Measurements from ENCODE around the gene OMP.
"Not testable (repeated sequence)": the region's sequence is repeated elsewhere in the genome, so short reads cannot be mapped to it uniquely, and the experiment has no call there.

Gene OMP

DNA sequence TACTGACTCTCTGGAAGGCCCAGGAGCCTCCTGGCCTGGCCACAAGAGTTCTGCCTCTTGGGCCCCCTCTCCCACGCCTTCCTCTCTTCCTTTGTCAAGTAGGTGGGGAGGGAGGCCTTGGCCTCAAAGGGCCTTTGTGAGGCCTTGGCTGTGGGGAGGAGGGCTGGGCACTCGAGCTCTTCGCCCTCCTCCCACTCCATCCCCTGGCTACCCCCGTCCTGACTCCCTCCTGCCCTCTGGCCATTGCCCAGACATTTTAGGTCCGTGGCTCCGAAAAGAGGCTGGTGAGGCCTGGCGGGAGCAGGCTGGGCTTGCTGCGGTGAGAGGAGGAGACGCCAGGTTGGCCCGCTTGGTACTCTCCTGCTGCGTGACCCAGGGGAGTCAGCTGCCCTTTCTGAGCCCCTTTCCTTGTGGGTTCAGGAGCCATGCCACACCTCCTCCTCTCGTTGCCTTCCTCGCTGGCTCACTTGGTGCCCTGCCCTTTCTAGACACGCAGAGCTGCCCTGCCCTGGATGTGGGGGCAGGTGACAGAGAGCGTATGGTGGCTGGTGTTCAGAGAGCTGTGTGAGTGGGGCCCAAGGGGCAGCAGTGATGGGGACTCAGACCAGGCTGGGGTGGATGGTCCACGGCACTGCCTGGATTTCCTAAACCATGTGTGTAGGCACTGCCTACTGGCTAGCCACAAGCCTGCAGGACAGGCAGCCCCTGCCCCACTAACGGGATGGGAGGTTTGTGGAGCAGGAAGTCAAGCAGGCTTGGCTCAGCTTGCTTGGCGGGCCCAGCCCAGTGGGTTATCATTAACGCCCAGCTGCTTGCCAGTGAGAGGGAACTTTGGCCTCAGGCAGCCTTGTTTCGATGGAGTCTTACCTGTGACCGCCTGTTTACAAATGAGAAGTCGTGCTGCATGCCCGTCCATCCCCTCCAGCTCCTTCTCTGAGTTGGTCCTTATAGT lies 15.8 kb upstream of the OMP start:
- no peak for DNase-seq (ENCODE audit: low read depth)

DNA sequence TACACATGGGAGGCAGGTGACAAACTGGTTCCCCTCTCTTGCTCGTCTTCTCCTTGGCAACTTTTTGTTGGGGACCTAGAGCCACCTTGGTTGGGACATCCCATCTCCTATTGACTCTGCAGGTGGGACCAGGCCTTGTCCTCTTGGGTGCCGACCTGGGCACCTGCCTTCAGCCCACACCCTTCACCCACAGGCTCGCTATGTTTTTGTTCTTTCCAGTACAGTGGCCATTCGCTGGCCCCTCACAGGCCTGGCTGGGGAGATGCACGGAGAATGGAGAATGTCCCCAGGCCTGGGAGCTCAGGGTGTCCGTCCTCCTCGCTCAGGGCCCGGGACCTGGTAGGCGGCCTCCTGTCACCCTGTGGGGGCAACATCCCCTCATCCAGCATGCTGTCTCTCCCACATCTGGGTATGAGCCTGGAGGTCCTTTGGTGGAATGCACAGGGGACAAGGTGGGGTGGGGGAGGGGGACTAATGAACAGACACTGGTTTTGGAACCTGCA lies 14.9 kb upstream of the OMP start:
- no peak for DNase-seq (ENCODE audit: low read depth)

DNA sequence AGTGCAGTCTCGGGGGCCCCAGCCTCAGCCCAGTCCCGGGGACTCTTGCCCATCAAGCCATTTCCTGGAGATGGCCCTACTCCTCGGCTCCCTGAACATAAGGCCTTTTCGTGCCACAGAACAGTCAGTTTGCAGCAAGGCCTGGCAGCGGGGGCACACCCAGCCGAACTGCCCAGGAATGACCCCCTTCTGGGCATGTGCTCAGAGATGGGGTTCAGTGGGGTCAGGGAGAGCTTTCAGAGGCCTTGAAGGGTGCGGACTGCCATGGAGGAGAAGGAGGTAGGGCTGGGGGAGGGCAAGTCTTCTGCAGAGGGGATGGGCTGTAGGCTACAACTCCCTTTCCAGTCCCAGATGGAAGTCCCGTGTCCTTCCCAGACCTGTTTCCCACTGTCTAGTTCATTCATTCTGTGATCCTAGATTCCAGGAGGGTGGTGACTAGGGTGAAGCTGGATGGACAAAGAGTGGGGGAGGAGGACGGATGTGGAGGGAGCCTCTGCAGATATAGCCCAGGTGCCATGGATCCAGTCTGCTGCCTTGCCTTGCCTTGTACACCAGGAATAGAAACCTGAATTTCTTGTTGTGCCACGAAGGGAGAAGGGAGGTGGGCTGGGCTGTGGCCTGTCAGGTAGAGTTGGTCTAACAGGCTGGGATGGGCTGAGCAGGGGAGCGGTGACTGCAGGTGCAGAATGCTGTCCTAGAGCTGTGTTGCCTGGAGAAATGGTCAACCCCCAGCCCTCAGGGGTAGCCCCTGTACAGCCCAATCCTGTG lies 14.2 kb upstream of the OMP start:
- no peak for DNase-seq (ENCODE audit: low read depth)

DNA sequence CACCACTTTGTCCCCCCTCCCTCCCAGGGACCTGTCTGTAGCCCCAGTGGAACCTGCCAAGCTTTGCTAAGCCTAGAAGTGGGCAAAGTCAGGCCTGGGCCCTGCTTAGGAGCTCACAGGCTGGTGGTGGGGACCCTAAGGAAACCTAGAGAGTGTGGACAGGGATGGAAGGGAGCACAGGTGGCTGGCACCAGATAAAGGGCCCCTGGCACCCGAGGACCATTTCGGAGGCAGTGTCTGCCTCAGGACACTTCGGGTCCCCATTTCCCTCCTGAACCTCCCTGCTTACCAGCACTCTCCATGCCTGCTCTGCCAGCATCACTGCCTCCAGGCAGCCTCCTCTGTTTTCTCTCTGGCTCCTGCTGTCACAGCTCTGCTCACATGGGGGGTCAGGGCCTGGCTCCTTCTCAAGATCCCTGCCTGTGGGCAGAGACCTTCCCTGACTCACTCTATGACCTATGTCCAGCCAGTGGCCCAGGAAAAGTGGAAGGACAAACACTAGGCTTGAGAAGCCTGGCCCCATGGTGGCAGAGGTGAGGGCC lies 13.6 kb upstream of the OMP start:
- DNase-seq (ENCODE audit: low read depth): no peak

DNA sequence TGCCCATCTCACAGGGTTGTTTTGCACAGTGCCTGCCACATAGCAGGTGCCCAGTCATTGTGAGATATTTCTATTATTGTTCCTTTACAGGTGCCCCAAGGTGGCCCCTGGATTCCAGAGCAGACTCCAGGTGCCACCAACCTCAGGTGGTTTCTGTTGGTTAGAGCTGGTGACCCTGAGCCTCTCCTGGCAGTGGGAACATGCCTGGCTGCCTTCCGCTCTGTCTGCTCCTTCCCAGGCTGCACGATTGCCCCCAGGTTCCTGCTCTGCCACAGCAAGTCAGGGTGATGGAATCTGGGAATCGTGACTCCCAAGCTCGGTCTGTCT lies 12.6 kb upstream of the OMP start:
- DNase-seq (ENCODE audit: low read depth): no peak

DNA sequence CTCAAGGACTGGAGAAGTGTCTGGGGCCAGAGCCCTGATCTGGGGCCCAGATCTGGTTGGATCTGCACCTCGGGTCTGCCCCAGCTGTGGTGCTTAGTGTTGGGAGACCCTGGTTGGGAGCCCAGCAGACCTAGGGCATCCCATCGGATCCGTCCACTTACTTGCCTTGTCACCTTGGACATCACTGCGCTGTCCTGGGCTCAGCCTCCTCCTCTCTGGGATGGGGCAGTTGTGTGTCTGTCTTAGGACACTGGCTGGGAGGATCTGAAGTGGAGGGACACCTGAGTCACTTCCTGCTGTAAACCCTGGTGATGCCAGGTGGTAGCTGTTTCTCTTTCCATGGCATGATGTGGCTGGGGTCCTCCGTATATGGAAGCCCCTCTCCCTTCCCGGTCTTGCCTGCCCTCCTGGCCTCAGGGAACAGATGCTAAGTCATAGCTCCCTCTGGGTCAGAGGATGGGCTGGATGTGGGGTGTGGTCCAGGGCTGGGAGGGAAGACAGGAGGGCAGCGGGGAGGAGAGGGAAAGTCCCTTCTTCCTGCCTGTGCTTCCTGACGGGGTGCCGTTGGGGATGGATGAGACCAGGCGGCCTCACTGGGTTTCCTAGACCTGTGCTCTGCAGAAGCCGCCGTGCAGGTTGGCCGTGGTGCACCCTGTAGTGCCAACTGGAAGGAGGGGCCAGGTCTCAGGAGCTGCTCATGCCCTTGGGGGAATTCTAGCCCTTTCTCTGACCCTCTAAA lies 12.1 kb upstream of the OMP start:
- no peak for DNase-seq (ENCODE audit: low read depth)

DNA sequence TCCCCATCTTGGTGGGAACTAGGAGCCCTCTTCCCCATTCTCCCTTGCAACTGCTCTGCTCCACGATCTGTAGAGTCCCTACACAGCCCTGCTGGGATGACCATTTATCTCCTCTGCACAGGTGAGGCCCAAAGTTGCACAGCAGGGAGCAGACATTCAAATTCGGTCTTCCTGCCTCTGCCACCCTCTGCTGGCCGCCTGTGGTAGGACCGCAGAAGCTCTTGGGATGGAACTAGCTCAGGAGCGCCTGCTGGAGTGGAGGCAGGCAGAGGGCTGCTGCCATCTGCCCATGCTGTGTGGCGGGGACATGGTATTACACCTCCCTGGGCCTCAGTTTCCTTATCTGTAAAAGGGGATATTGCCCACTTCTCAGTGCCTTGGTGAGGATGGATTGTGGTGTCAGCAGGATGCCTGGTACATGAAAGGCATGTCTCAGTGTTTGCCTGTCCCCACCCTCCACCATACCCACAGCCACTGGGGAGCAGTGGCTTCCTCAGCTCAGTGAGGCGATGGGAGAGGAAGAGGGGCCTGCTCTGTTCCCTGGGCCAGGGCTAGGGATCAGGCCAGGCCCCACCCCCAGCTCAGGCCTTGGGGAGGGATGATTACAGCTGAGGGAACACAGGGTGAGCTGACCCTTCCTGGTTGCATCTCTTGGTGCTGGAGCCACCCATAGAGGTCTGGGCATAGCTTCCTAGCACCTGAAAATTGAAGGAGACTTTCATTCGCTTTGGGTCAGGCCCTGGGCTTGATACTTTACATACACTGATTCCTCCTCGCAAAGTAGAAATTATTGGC lies 11.3 kb upstream of the OMP start:
- DNase-seq (ENCODE audit: low read depth): peak; percentile 58

DNA sequence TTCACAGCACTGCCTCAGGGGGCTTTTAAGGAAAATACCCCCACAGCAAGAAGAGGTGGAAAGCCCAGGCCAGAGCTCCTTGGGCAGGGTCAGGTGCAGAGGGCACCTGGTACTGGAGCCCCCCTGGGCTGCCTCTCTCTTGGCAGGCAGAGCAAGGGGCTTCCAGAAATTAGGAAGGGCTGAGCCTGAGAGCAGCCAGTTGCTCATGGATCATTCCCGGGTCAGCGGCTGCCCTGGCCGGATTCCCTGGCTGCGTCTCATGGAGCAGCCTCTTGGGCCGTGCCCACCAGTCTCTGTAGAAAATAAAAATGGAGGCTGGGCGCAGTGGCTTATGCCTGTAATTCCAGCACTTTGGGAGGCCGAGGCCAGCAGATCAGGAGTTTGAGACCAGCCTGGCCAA lies 10.3 kb upstream of the OMP start:
- no peak for DNase-seq (ENCODE audit: low read depth)

DNA sequence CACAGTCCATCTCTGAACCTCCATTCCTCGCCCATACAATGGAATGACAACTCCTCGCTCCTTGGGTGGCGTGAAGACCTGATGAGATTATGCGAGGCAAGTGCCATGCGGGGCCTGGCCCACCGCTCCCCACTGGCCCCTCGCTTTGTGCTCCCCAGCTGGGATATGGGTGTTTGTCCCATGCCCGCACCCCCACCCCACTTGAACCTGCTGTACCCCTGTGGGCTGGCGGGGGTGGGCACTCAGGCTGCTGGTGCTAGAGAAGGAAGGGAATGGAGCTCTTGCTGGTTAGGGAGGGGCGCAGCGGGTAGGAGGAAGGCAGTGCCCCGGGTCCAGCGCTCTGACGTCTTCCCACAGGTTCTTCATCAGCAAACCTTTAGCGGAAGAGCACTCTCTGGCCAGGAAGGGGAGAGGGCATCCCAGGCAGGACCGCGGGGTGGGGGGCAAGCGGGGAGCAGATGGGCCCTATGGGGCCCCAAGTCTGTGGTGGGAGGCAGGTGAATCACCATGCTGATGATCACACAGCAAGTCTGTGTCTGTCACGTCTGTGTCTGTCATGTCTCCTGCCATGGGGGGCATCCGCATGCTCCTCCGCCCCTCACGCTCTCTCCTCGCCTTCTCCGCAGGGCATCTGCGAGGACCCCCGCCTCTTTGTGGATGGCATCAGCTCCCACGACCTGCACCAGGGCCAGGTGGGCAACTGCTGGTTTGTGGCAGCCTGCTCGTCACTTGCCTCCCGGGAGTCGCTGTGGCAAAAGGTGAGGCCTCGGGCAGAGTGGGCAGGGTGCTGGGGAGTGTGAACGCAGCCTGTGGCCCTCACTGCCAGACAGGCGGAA lies 9.4 kb upstream of the OMP start:
- no peak for DNase-seq (ENCODE audit: low read depth)

DNA sequence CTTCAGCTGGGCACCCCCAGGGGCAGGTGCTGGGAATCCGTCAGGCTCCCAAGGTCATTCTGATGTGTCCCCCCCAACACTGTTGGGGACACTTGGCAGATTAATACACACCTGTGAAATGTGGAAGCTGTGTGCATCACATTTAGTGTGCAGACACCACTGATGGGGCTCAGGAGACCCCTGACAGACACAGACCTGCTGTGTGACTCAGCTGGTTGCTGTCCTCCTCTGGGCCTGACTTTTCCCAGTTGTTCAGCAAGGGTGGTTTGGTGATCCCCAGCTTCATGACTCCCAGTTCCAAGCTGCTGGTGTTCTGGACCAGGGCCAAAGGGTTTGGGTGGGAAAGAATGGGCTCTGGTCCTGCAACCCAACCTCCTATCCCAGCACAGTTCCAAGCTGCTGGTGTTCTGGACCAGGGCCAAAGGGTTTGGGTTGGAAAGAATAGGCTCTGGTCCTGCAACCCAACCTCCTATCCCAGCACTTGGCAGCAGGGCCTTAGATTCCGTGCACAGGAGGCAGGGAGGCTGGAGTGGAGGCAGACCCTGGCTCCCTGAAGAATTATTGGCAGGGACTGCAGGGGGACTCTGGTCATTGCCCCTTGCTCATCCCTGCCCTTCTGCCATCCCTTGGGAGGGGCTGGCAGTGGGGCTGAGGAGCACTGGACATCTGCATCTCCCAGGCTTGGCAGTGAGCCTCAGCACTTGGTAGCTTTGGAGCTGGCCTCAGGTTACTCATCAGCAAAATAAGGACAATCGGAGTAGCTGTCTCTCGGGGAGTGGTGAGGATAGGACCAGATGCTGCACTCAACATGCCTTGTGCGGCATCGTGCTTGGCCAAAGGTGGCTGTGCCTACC lies 8.4 kb upstream of the OMP start:
- no peak for DNase-seq (ENCODE audit: low read depth)

DNA sequence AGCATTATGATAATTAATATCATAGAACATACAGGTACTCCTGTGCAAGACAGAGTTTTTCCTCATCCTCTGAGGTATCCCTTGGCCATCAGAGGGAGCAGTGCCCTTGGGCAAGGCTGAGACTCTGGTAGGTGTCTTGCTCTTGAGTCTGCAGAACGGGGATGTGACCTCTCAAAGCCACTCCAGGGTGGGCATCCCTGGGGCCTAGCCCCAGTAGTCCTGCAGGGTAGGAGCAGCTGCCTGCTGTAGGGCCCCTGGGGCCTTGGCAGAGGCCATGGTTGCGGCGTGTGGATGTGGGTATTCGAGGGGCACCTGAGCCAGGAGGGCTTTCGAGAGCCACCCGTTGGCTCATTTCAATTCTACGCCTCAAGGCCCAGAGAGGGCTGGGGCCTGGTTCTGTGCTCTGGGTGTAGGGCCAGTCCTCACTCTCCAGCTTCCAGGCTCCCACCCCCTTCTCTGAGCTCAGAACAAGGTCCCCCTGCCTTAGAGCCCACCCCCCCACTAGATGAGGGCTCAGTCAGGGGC lies 7.7 kb upstream of the OMP start:
- DNase-seq (ENCODE audit: low read depth): no peak

DNA sequence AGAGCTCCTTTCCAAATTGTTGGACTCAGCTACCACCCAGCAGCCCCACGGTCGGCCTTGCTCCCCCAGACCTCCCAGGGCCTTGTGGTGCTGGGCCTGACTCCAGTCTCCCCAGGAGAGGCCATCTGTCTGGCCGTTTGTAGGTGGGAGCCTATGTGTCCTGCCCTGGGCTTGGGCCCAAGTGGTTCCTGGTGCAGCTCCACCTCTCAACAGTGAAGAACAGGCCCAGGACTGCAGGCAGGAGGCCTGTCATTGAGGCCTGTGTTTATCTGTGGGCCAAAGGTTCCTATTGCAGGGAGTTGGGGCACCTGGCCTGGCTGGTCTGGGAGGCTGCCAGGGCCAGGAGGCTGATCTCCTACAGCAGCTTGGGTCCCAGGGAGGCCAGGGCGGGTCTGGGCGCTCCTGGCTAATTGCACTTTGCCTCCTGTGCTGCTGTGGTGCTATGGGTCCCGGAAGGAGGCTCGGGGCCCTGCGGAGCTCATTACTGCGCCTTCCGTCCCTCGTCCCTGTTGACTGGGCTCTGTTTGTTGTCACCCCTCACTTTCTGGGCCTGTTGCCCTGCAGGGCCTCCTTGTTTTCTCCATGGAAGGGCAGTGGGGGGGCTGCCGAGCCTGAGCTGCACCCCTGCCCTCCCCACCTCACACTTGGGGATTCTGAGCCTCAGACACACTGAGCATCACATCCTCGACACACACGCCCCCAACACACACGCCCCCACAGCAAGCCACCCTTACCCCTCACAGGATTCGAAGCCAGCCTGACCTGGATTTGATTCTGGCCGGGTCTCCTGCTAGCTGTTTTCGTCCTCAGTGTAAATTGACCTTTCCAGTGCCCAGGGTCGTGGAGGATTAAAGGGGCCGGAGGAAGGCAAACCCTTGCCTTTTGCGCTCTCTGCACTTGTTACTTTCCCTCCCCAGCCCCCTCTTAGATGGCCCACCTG lies 6.8 kb upstream of the OMP start:
- no peak for DNase-seq (ENCODE audit: low read depth)

DNA sequence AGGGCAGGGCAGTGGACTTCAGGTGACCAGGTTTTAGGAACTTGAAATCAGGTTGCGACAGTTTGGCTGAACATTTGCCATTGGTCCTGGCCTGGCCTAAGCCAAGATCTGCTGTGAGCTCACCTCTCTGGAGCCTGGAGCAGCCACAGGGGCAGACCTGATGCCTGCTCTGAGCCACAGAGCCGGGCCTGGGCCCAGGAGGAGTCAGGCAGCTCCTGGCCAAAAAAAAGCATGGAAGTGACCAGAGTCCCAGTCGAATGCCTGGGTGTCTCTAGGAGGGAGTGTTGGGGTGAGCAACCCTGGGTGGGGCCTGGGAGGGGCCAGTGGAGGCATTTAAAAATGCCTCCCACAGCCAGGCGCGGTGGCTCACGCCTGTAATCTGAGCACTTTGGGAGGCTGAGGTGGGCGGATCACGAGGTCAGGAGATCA lies 6.0 kb upstream of the OMP start:
- no peak for DNase-seq (ENCODE audit: low read depth)

DNA sequence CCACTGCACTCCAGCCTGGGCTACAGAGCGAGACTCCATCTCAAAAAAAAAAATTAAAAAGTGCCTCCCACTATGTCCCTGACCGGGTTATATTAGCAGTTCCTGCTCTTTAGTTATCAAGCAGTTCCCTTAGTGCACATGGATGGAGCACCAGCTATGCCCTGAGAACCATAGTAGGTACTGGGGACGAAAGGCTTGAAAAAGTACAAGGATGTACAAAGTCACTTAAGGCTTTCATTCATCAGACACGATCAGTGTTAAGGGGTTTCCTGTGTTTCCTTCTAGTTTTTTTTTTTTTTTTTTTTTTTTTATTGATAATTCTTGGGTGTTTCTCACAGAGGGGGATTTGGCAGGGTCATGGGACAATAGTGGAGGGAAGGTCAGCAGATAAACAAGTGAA lies 5.5 kb upstream of the OMP start:
- DNase-seq (ENCODE audit: low read depth): not testable (repeated sequence)

DNA sequence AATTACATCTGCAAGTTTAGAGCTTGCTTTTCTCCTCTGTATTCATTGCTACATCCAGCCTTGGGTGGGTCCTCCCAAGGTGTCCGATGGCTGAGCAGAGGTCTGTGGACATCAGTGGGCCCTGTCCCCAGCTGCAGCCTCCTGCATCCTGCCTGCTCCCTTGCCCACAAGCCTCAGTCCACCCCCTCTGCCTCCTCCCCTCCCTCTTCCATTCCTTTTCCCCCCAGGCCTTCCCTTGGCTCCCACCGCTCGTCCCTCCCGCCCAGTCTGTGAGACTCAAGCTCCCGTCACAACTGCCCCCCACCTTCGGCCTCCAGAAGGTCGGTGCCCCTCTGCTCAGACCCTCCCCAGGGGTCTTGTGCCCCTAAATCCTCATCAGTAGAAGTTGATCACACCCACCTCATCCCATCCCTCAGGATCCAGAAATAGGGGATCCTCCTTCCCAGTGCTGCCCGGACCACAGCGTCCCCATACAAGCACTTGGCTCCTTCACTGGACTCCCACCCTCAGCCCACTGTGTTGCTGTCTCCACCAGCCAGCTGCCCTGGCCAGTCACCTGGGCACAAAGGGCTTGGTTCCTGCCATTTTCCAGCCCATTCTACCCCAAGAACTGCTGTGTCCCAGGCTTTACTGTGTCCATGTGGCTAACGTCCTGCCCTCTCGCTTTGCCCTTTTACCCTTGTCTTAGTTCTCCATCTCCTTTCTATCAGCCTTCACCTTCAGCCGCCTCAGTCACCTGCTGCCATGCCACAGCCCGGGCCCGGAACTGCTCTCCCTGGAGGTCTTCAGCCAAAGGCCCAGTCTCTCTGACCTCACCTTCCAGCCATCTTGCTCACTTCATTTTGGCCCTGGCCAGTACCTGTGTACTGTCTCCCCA lies 2.2 kb upstream of the OMP start:
- no peak for DNase-seq (ENCODE audit: low read depth)

DNA sequence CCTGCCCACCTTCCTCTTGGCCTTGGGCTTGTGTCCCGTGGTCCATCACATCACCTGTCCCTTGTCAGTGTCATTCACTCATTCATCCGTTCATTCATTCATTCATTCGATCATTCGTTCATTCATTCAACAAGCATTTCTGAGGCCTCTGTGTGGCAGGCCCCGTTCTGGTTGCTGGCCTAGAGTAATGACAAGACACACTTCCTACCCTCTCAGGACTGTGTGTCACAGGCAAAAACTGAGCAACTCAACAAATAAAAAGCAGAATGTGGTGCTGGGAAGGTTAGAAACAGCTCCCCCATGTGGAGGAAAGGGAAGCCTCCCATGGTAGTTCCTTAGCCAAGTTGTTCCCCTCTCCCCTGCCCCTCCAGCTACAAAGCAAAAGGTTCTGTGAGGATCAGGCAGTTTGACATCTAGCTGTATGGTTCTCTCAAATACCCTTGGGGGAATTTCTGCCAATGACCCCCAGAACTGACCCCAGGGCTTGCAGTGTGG lies 1.6 kb upstream of the OMP start:
- no peak for DNase-seq (ENCODE audit: low read depth)

DNA sequence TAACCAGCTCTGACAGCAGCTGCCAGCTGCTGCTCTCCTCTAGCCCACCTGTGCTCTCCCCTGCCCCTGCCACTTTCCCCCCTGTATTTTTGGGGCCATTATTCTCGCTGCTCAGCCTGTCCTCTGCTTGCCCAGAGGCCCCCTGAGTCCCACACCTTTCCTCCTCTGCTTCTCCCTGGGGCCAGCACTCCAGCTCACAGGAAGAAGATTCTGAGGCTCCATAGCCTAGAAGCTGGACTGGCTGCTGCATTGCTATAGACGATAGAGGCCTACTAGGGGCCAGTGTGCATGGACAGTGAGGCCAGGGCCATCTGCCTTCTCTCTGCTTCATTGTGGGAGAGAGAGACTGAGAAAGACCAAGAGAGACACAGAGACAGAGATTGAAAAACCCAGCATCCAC lies 679 bp downstream of the OMP start:
- no peak for DNase-seq (ENCODE audit: low read depth)

All from fibroblast of gingiva (primary cell).